Measurements from ENCODE around the gene DDR2.

DNA sequence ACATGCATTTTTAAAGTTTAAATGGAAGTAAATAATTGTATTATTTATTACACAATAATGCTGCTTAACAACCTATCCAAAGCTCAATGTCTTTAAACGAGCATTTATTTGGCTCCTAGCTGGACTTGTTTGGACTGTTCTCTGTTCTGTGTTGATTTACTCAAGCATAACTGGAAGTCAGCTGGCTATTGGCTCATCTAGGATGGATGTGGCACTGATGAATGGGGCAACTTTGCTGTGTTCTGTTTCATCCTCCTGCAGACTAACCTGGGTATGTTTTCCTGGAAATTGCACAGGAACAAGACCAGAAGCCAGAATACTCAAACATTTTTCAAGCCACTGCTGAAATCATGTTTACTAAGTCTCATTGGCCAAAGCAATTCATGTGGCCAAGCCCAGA is 87.4 kb downstream of the DDR2 start:
- TF ChIP-seq, protein P1, sequence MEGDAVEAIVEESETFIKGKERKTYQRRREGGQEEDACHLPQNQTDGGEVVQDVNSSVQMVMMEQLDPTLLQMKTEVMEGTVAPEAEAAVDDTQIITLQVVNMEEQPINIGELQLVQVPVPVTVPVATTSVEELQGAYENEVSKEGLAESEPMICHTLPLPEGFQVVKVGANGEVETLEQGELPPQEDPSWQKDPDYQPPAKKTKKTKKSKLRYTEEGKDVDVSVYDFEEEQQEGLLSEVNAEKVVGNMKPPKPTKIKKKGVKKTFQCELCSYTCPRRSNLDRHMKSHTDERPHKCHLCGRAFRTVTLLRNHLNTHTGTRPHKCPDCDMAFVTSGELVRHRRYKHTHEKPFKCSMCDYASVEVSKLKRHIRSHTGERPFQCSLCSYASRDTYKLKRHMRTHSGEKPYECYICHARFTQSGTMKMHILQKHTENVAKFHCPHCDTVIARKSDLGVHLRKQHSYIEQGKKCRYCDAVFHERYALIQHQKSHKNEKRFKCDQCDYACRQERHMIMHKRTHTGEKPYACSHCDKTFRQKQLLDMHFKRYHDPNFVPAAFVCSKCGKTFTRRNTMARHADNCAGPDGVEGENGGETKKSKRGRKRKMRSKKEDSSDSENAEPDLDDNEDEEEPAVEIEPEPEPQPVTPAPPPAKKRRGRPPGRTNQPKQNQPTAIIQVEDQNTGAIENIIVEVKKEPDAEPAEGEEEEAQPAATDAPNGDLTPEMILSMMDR (IDR thresholded peaks at IDR 0.05), result no peak
- TF ChIP-seq POLR2A (IDR thresholded peaks at IDR 0.05), result no peak
